ENCODE results near the gene PARL. TPM values are rescaled to one million over a fixed set of nuclear protein-coding genes. Genes with fewer than 3 reads are reported as not detected.
A peak's percentile ranks its signal among the peaks of the same experiment; 100 is the strongest.

PARL gene
- total and polyA plus RNA-seq, 10 of the 15 experiments (the other 5 are each of a cell fraction or from before 2014, with no cell fraction given) = 49.7 to 113 (median 77.2) TPM

- TF ChIP-seq SUPT20H (IDR thresholded peaks at IDR 0.05; ENCODE audit: borderline replicate concordance, control insufficient read depth, low read depth, low read length) (no peak), CHD4 (IDR thresholded peaks at IDR 0.05) (no peak), STAT1 (conservative IDR thresholded peaks at IDR 0.05) (no peak), YBX1 (IDR thresholded peaks at IDR 0.05) (no peak), CBFB (IDR thresholded peaks at IDR 0.05; ENCODE audit: low read depth) (no peak), EZH2 (IDR thresholded peaks at IDR 0.05; ENCODE audit: borderline replicate concordance, control insufficient read depth, low read depth, low read length) (no peak), IKZF1 (conservative IDR thresholded peaks at IDR 0.05) (no peak)
Observed at GRCh38 chr3:183870563-183870962, 14.1 kb downstream of the PARL start (continued).

- no peak for ATAC-seq
- peaks cover 11% of the 10 kb centered on the region for H3K79me2 ChIP-seq (ENCODE audit: control insufficient read depth, insufficient read depth, low read length)
- no peak overlapping the region for H3K27ac ChIP-seq (ENCODE audit: control insufficient read depth, insufficient read depth)
- ChIA-PET SMC1A (ENCODE audit: uncharacterized antibody, unreplicated experiment) (no interaction called here), POLR2A (no interaction called here), RAD21 (ENCODE audit: unreplicated experiment) (no interaction called here), CTCF (interaction anchor here (0.6 to 1.0 kb wide), 3 partner anchors 16 to 1386 kb away, joined by 3 to 4 read pairs (median 3); partner anchors contain the start of gene HTR3C)
- no peak overlapping the region for H3K4me3 ChIP-seq
- H3K9me3 ChIP-seq (replicated peaks; ENCODE audit: control insufficient read depth, insufficient read depth, low read length) = no peaks in the 10 kb centered on the region
- BruUV-seq (replicated peaks) = no TSS peak
- no peak overlapping the region for H3K4me2 ChIP-seq (ENCODE audit: control insufficient read depth, insufficient read depth)
- no peaks in the 10 kb centered on the region for H3K27me3 ChIP-seq (replicated peaks in 1 of 2; ENCODE audit: control insufficient read depth in 2 of 2, insufficient read depth in 2 of 2, low read length in 1 of 2)
- DNase-seq (ENCODE audit: low read depth, low spot score) = no peak
- TF ChIP-seq RBBP5 (conservative IDR thresholded peaks at IDR 0.05) = no peak
- peak; percentile 19; the same call in 1 of the 2 replicates for TF ChIP-seq SPI1 (IDR thresholded peaks at IDR 0.05; ENCODE audit: borderline replicate concordance, insufficient read depth, low read depth, low read length)
- TF ChIP-seq ZNF24 (IDR thresholded peaks at IDR 0.05) = no peak
- FAIRE-seq = peak; percentile 7
- WGBS (ENCODE audit: insufficient coverage, insufficient replicate concordance, low lambda C conversion rate, missing lambda C conversion rate) = 62% methylated on average over 1 of the region's 1 CpG
- no peaks in the 10 kb centered on the region for H3K4me1 ChIP-seq (ENCODE audit: control insufficient read depth, insufficient read depth, low read length)
- no peak overlapping the region for H2AFZ ChIP-seq (ENCODE audit: control insufficient read depth, low read depth, low read length)
- H3K36me3 ChIP-seq (ENCODE audit: control insufficient read depth in 2 of 2, insufficient read depth in 2 of 2, low read length in 1 of 2) = peaks cover 4 to 14% of the 10 kb centered on the region in 2 experiments; a peak in 3 of 4 replicates
- in situ Hi-C loops (cut with MboI) (no loop called here), intact Hi-C loops (cut with micrococcal nuclease; ENCODE audit: unreplicated experiment) (no loop called here)
- H4K20me1 ChIP-seq (ENCODE audit: control insufficient read depth, insufficient read depth) = no peaks in the 10 kb centered on the region
- no peak overlapping the region for H3K9ac ChIP-seq (ENCODE audit: control insufficient read depth, insufficient read depth, low read length)
Observed at GRCh38 chr3:183868796-183869195, 15.9 kb downstream of the PARL start.
